SK-MEL-5 (cell line): Measurements from ENCODE around the gene FHOD3. TPM values are rescaled to one million over a fixed set of nuclear protein-coding genes. Genes with fewer than 3 reads are reported as not detected.
"Not testable (repeated sequence)": the region's sequence is repeated elsewhere in the genome, so short reads cannot be mapped to it uniquely, and the experiment has no call there.

Experiments
- DNase-seq: peaks from one replicate; pipeline ENCODE4 v3.0.0-alpha.2; 2016; ENCODE audit warnings: low read depth, low spot score
- in situ Hi-C: cut with HindIII; loops from 2 replicates; pipeline ENCODE4 v1.10.0; 2016; ENCODE audit warnings: low sequenced_read_pairs, high pct_unique_total_duplicates, low pct_unique_long_range_greater_than_20kb
- total RNA-seq: library from RNA; depleted of rRNA; stranded (reverse); fragments of >200 nt; shearing (Covaris generic); gene quantifications from 2 replicates; pipeline ENCODE4 v1.2.3, GENCODE V29; 2014

FHOD3 gene
- total RNA-seq, 1 experiment from 2014 or later: 2.4 TPM

DNA sequence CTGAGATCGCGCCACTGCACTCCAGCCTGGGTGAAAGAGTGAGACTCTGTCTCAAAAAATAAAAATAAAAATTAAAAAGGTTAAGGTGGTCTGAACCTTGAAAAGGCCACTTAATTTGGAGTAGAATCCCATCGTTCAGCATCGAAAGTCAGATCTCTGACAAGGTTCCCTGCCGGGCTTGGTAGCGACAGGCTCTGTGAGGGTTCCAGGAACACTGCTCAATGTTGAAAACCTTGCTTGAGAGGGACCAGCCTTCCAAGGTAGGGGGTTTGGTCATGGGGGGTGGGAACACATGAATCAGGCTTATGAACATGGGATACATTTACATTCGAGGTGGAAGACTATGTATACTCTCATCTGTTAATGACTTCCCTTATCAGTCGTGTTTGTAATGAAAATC, 232.2 kb downstream of the FHOD3 start:
- in situ Hi-C loops: no loop called here

DNA sequence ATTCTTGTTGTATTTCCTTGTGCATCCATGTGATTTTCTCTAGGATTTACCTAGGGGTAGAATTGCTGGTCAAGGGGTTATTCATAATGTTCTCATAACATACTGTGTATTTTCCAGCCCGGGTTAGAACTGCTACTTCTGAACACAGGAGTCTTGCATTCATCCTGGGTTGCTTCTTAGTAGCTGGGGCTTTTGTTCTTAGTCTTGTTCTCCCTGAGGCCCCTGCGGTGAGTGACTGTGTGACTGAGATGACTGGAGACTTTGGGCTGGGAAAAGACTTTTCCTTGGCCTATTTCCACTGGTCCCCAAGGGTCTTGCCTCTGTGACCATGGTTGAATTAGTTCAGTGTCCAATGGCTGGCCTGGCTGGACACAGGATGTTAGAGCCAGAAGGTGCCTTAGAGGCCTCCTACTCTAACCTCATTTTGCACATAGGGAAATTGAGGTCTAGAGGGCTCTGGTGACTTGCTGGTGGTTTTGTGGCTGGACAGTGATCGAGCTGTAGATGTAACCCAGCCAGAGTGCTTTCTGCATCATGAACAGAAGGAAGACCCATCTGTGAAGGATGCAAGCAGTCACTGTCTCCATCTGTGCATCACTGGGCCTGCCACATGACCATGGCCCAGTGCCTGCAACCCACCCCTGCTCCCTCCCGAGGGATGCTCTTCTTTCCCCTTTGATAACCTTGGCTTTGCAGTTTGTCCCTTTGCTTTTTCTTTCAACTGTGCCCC, 233.3 kb downstream of the FHOD3 start:
- in situ Hi-C loops: no loop called here
- no peak for DNase-seq

More for the DNA sequence above, 232.2 kb downstream of the FHOD3 start:
- DNase-seq: no peak

DNA sequence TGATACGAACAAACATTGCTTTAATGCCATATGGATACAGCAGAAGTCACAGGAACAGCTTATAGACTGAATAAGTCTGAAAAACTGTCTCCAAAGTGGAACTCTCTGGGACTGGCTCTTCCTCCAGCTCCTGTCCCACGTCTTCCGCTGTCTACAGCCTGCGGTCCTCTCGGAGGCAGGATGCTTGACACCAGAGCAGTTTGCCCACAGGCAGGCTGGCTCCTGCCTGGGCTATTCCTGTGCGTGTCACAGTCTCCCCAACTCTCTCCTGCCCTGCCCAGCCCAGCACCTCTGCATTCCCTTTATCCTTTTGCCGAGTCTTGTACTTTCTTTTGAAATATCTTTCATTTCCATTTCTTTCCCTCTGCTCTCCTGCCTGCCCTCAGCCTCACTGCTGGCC, 234.1 kb downstream of the FHOD3 start:
- in situ Hi-C loops: no loop called here
- no peak for DNase-seq

DNA sequence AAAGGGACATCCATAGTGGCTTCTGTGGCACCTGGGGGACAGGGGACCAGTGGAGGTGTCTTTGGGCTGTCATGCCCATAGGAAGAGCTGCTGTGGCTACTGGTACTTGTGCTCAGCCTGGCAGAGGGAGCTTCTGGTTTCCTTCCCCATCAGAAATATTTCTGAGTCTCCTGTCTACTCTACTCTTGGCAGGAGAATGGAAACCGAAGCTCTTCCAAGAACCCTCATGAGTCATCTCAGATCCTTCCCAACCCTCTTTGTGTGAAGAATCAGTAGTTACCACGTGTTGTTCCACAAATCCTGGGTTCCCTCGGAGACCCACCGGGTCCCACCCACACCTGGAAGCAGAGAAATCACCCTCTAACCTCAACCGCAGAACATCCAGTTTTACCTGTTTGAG, 234.9 kb downstream of the FHOD3 start:
- no peak for DNase-seq
- in situ Hi-C loops: no loop called here

DNA sequence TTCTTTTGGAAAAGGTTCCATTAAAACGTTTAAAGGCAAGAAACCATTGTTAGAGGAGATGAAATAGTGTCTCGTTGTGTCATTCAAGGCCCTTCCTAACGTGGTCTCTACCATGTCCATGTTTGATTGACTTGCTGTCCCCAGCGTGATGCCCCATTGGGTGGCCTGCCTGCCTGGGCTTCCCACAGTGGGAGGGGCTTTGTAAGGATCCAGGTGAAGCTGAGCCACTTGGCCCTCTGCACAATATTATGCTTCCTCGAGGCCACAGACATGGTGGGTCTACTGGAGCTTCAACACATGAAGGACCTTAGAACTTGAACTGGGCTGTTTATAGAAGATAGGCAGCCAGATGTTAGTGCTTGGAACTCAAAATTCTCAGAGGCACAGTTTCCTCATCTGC, 235.3 kb downstream of the FHOD3 start:
- no peak for DNase-seq
- in situ Hi-C loops: no loop called here

DNA sequence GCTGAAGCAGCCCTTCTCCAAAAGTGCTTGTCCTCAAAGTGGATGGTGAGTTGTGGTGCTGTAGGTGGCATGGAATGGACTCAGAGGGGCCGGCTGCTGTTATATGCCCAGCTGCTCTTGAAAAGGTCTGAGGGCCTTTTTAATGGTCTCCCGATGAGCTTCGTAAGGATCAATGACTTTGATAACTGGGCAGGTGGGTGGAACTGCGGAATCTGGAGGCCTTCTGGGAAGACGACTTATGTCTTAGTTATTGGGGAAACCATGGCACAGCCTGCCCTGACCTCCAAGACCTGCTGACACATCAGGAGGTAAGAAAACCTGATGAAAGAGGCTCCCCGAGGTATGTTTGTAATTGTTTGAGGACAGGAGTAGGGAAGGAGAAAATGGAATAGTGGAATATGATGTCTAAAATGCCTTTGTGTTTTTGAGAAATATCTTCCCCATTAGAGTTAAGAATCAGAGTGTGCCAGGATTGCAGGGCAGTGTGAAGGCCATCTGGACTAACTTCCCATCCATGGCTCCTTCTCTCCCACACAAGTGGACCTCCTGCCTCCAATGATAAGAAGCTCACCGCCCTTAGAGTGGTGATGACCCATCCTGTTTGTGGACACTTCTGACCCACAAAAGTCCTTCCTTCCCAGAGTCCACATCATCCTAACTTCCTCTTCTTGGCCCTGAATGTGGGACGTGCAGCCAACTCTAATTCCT, 236.1 kb downstream of the FHOD3 start:
- in situ Hi-C loops: no loop called here
- DNase-seq: no peak

DNA sequence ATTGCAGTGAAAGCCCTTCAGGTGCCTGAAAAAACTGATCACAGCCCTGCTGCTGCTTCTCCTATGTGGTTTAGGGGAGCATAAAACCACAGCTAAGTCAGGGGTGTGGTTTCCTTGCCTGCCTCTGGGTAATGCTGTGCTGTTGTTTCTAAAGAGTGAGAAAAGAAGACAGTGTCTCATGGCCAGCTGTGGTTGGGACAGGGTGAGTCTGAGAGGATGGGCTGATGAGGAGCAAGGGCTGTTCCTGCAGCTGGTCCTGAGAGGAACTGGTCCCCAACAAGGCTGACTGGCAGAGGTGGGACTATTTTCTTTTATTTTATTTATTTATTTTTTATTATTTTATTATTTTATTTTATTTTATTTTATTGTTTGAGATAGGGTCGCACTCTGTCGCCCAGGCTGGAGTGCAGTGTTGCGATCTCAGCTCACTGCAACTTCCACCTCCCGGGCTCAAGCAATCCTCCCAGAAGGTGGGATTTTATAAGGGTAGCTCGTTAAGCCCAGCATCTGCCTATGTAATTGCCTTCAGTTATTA, 236.7 kb downstream of the FHOD3 start:
- DNase-seq: no peak
- in situ Hi-C loops: no loop called here

DNA sequence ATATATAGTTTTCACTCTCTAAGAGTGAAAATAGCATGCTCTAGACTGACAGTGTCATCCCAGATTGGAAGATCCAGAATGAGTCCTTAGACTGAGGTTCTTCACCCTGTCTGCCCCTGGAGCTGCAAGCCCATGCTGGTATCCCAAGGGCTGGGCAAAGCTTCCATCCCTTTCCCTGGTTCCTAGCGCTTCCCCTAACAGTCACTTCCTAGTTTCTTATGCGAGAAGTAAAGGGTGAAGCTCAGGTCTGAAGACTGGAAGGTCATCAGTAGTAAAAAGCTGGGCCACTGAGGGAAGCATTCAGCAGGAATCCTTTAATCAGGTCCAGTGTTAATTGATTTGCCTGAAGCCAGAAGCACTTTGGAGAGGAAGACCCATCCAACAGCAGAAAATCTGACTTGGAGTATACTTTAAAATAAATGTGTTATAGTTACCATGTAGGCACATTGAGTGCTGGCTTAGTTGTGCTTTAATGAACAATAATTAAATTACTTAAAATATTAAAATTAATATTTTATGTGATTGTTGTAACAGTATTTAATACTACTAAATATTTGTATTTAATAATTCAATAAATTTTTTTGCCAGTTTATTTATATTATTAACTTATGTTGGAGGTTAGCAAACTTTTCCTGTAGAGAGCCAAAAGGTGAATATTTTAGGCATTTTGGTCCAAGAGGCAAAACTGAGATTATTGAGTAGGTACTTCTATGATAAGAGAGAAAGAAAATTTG, 237.9 kb downstream of the FHOD3 start:
- in situ Hi-C loops: no loop called here
- DNase-seq: no peak

DNA sequence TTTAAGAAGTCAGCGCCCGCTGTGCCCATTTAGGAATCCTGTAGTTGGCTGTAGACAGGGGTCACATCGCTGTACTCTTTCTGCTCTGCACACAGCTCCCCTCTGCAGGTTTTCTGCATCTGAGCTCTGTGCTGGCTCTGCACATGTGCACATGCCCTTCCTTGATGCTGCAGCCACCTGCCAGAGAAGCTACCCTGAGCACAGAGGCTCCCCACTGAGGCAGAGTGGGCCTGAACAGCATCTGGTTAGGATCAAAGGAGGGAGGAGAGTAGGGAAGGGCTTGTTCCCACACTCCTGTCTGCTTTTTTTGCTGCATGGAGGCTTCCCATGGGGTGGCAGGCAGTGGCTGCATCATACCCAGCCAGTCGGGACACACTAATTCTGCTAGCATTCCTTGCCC, 238.9 kb downstream of the FHOD3 start:
- in situ Hi-C loops: no loop called here

DNA sequence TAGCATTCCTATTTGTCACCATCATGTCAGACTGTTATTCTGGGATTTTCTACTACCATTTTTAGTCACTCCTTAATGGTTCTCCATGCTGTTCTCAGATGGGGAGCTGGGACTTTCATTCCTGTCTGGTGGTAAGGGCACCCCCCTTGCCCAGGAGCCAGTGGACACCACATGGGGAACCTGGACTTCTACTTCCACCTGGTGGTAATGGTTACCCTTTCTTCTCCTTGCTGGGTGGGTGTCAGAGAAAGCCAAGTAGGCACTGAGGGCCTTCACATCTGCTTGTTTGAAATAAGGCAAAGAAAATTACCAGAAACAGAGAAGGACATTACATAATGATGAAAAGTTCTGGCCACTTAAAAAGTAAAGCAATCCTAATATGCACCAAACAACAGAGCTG, 239.8 kb downstream of the FHOD3 start:
- no peak for DNase-seq
- in situ Hi-C loops: no loop called here

More for the DNA sequence above, 238.9 kb downstream of the FHOD3 start:
- DNase-seq: no peak

DNA sequence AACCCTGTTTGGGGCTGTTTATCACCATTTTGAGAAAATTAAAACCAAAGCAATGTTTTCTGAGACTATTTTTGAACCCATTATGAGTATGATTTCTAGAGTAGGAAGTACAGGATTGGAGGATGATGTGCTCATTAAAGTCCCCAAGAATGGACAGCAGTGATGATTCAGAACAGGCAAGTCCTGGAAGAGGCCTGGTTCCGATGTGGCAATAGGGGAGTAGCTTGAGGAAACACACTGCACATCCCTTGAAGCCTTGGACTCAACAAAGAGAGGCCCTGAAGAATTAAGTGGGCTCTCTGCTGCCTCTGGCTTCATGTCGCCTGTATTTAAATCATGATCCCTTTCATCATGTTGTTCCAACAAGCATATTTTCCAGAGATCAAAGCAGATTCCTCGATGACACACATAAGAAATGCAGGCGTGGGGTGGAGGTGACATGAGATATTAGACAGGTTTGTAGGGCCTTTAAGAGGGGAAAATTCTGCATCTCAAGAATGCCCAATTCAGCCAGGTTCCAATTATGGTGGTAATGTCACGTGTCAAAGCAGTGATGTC, 242.2 kb downstream of the FHOD3 start:
- no peak for DNase-seq
- in situ Hi-C loops: no loop called here

DNA sequence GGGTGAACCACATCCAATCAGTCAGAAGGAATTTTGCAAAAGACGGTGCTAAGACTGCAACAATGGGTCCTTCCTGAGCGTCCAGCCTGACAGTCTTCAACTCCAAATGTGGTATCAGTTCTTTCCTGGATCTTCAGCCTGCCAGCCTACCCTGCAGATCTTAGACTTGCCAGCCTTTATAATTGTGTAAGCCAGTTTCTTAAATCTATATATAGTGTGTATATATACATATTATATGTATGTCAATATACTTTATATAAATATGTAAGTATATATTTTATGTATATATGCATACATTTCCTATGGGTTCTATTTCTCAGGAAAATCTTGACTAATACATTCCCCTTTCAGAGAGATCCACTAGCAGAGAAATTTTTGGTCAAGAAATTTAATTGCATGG, 245.5 kb downstream of the FHOD3 start:
- in situ Hi-C loops: no loop called here
- DNase-seq: no peak

DNA sequence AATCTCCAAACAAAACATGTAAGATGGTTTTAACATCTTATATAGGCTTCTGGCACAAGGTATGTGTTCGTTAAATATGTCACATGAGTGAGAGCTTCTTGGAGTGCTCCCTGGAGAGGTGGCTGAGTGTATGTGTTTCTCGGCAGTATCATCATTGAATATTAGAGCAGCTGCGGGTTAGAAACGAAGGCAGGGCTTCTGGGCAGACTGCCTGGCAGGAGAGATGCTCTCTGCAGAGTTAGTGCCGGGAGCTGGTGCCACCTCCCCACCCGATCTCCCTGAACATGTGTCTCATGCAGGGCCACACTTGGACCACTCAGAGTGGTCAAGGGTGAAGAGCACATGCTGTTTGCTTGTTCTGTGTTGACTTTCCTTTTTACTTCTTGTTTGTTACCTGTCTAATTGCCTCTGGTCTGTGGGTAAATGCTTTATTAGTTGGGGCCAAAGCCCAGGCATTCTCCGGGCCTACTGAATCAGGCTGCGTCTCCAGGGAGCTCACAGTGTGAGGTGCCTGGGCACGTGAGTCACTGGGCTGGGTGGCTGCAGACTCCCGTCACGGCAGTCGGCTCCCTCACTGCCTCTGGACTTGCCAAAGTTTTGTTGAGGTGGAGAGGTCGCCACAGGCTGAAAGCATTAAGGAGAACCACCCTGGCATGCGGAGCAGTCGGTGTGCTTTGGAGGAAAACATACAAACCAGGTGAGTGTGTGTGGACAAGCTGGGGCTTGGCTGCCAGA, 246.6 kb downstream of the FHOD3 start:
- DNase-seq: no peak
- in situ Hi-C loops: no loop called here

DNA sequence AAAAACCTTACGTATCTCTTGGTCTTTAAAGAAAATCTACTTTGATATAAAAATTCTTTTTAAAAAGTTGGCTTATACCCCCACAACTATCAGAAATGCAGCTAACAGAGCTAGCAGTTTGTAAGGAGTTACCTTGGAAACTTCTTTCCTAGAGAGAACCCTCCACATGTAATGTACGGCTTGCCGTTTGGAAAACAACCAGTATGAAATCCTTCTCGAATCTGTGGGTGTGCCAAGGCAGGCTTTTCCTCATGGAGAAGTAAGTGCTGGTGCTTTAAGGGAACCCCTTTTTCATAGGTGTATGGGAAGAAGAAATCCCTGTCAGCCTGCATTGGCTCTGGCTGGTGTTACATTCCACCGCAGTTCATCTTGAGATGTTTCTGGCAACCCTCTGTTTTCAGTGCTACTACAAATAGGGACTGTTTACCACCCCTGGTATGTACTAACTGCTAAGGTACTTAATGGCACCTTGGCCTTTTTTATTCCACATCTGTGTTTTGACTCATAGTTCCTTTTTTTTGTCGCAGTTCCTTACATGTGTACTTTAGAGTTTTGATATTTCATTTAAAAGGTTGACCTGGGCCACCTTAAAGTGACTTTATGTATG, 248.4 kb downstream of the FHOD3 start:
- DNase-seq: no peak
- in situ Hi-C loops: no loop called here

DNA sequence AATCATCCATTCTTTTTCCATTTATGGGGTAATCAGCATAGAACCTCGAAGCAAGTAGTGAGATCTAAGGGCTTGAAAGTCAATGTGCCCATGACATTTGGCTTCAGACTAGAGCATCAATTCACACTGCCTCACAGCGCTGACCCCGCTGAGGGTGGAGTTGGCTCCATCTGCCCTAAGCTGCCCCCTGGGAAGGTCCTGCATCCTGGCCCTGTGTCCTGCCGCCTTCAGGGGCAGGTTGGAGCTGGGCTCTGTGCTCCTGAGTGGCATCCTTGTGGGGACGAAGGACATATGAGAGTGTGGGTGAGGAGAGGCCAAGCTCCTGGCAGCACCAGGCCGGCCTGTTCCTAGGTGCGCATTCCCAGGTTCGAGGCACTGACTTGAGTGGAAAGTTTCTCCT, 249.4 kb downstream of the FHOD3 start:
- in situ Hi-C loops: no loop called here
- DNase-seq: no peak

DNA sequence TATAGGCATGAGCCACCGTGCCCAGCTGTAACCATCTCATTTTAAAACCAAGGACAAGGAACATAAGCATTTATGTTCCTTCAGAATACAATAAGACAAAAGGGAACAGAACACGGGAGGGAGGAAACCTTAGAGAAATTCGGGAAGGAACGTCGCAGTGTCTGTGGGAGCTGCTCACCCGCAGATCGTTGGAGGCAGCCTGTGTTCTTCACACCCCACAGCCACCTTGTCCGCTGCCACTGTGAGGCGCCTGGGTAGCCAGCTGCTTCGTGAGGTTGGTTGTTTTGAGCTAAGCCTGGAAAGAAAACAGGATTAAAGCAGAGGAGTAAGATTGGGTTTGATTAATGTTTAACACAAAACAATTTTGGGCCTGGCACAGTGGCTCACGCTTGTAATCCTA, 250.0 kb downstream of the FHOD3 start:
- in situ Hi-C loops: no loop called here
- DNase-seq: no peak

DNA sequence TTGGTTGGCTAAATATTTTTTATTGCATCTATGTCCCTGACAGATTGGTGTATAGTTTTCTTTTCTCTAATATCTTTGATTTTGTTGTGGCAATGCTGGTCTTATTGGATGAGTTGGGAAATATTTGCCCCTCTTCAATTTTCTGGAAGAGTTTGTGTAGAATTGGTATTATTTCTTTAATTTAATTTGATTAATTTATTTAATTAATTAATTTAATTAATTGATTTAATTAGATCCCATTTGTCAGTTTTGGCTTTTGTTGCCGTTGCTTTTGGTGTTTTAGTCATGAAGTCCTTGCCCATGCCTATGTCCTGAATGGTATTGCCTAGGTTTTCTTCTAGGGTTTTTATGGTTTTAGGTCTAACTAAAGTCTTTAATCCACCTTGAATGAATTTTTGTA, 253.8 kb downstream of the FHOD3 start:
- in situ Hi-C loops, DNase-seq: not testable (repeated sequence)
